Measurements from ENCODE around the gene MTURN.

DNA sequence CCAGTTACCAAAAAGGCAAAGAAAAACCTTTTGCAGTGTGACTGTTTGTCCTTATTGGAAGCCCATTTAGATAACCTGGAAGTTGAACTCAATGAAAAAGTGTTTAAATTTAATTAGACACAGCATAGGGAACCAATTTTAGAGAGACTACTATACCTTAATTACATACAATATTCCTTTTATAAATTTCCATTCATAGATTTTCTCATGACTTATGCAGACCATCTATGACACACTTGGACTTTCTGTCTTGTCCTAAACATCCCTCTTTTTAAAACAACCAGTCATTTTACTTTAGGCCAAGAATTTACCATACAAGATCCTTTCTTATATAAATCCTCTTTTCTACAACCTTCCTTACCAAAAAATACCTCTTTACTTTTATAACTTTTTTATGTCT lies 61.6 kb downstream of the MTURN start:
- TF ChIP-seq, protein P1, sequence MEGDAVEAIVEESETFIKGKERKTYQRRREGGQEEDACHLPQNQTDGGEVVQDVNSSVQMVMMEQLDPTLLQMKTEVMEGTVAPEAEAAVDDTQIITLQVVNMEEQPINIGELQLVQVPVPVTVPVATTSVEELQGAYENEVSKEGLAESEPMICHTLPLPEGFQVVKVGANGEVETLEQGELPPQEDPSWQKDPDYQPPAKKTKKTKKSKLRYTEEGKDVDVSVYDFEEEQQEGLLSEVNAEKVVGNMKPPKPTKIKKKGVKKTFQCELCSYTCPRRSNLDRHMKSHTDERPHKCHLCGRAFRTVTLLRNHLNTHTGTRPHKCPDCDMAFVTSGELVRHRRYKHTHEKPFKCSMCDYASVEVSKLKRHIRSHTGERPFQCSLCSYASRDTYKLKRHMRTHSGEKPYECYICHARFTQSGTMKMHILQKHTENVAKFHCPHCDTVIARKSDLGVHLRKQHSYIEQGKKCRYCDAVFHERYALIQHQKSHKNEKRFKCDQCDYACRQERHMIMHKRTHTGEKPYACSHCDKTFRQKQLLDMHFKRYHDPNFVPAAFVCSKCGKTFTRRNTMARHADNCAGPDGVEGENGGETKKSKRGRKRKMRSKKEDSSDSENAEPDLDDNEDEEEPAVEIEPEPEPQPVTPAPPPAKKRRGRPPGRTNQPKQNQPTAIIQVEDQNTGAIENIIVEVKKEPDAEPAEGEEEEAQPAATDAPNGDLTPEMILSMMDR (IDR thresholded peaks at IDR 0.05 in 8 of 11, conservative IDR thresholded peaks at IDR 0.05 in 3 of 11) = no peak
- no peak for TF ChIP-seq POLR2A (IDR thresholded peaks at IDR 0.05)

Measured in spleen (tissue), 7 donors.